K562 (cell line): ENCODE results near the gene PDIA4. TPM values are rescaled to one million over a fixed set of nuclear protein-coding genes. Genes with fewer than 3 reads are reported as not detected.

Source experiments
- ATAC-seq: fragments of 200-7000 bp; cut with Tn5 transposase; 3 replicates; pipeline ENCODE4 v1.9.1; 2020; ENCODE audit warnings: moderate library complexity
- BruUV-seq: library from RNA; stranded (reverse); fragments of 400-500 nt; replicated peaks from 2 replicates; lab custom pipeline; 2021; lab: Mats Ljungman, UMichigan
- CTCF ChIA-PET: fragments of 300-600 bp; formaldehyde crosslinking; extraction: SDS; loops from one replicate; lab custom pipeline; 2021; ENCODE audit warnings: low intra/inter-chr PET ratio; lab: Yijun Ruan, JAX
- POLR2A ChIA-PET: fragments of 300-600, 350-650 bp; sonication (Branson Sonifier 250); formaldehyde crosslinking; extraction: SDS; loops from one replicate; lab custom pipeline; 2021; ENCODE audit warnings: antibody characterized with exemption, inconsistent platforms; lab: Yijun Ruan, JAX
- DNase-seq, 4 experiments: peaks; one replicate each; pipeline versions ENCODE4 v3.0.0 to v3.0.0-alpha.2; 2011 to 2018; ENCODE audit warnings: low spot score in 3 of 4, mixed read lengths in 3 of 4; ENCODE audit errors: extremely low read depth in 1 of 4
- FAIRE-seq: peaks from 2 replicates; lab custom pipeline; 2011; peaks lifted over from hg19 to GRCh38; lab: Jason Lieb, UNC
- H2AFZ ChIP-seq: 2 replicates; pipeline ENCODE4 v1.6.0; 2011; ENCODE audit warnings: low read depth, low read length, control low read depth, inconsistent platforms
- H3K27ac ChIP-seq: fragments of 200-600 bp; 3 replicates; pipeline ENCODE4 v1.8.0; 2011; ENCODE audit warnings: low read depth, mild to moderate bottlenecking, control low read depth, inconsistent platforms, low read length, moderate library complexity, mixed read lengths; ENCODE audit errors: extremely low read depth
- H3K27me3 ChIP-seq, 2 experiments: fragments of 300-600 bp in 1 of 2; 2 replicates in 1 of 2; 3 replicates in 1 of 2; pipeline versions ENCODE4 v1.6.0 to v1.8.0; 2011; ENCODE audit warnings: inconsistent platforms in 2 of 2, low read length in 2 of 2, mild to moderate bottlenecking in 1 of 2, mixed read lengths in 1 of 2, moderate library complexity in 1 of 2; ENCODE audit not compliant: control insufficient read depth in 2 of 2, insufficient read depth in 2 of 2
- H3K36me3 ChIP-seq: fragments of 300-600 bp; 3 replicates; pipeline ENCODE4 v1.8.0; 2011; ENCODE audit warnings: mild to moderate bottlenecking, low read length, inconsistent platforms; ENCODE audit not compliant: control insufficient read depth, insufficient read depth
- H3K4me1 ChIP-seq, 2 experiments: fragments of 200-600 bp in 1 of 2; replicated peaks in 1 of 2; 2 replicates in 1 of 2; 3 replicates in 1 of 2; pipeline versions ENCODE4 v1.5.1 to v1.8.0; 2011; ENCODE audit warnings: inconsistent platforms in 2 of 2, low read length in 2 of 2, mild to moderate bottlenecking in 1 of 2, mixed read lengths in 1 of 2, moderate library complexity in 1 of 2; ENCODE audit not compliant: control insufficient read depth in 2 of 2, insufficient read depth in 2 of 2
- H3K4me2 ChIP-seq: 2 replicates; pipeline ENCODE4 v1.6.1; 2011; ENCODE audit warnings: low read length, control low read depth, inconsistent platforms, mixed read lengths; ENCODE audit not compliant: insufficient read depth
- H3K4me3 ChIP-seq: fragments of 200-600 bp; sonication (generic), shearing (Covaris generic); 2 replicates; pipeline ENCODE4 v1.5.1; 2016; ENCODE audit warnings: control low read depth, inconsistent platforms
- H3K79me2 ChIP-seq: fragments of 200-600 bp; 3 replicates; pipeline ENCODE4 v1.8.0; 2011; ENCODE audit warnings: low read length, inconsistent platforms; ENCODE audit not compliant: control insufficient read depth, insufficient read depth
- H3K9ac ChIP-seq, 2 experiments: 2 replicates each; pipeline versions ENCODE4 v1.6.0 to v1.6.1; 2011; ENCODE audit warnings: low read depth in 2 of 2, low read length in 2 of 2, control low read depth in 1 of 2, inconsistent platforms in 1 of 2, mild to moderate bottlenecking in 1 of 2, mixed read lengths in 1 of 2; ENCODE audit not compliant: insufficient read depth in 1 of 2
- H3K9me1 ChIP-seq: one replicate; pipeline ENCODE4 v1.6.0; 2011; ENCODE audit warnings: inconsistent platforms, mild to moderate bottlenecking, low read length, moderate library complexity; ENCODE audit not compliant: control insufficient read depth, insufficient read depth
- H3K9me3 ChIP-seq: replicated peaks from 2 replicates; pipeline ENCODE4 v1.5.1; 2011; ENCODE audit warnings: low read depth, low read length, inconsistent platforms; ENCODE audit not compliant: control insufficient read depth, insufficient read depth
- H4K20me1 ChIP-seq: replicated peaks from 2 replicates; pipeline ENCODE4 v1.6.1; 2011; ENCODE audit warnings: low read length, inconsistent platforms, mixed read lengths; ENCODE audit not compliant: control insufficient read depth, insufficient read depth
- ATF1 ChIP-seq, 2 experiments: fragments of 450-650 bp in 1 of 2; IDR thresholded peaks; 2 replicates each; pipeline ENCODE4 v1.6.1; 2016; ENCODE audit warnings: missing compliant biosample characterization in 1 of 2, missing genetic modification characterization in 1 of 2
- CTBP1 ChIP-seq: fragments of 450-650 bp; IDR thresholded peaks from 2 replicates; pipeline ENCODE4 v1.6.1; 2016; ENCODE audit warnings: borderline replicate concordance
- DDX20 ChIP-seq: fragments of 450-650 bp; IDR thresholded peaks from 2 replicates; pipeline ENCODE4 v1.6.1; 2016; ENCODE audit warnings: missing genetic modification characterization, low read depth, mild to moderate bottlenecking, missing compliant biosample characterization, moderate library complexity
- FOXP1 ChIP-seq: sonication (generic); formaldehyde crosslinking; IDR thresholded peaks from 2 replicates; pipeline ENCODE4 v1.8.0; 2022; ENCODE audit warnings: mild to moderate bottlenecking, missing genetic modification reagents
- ILK ChIP-seq: fragments of 450-650 bp; IDR thresholded peaks from 2 replicates; pipeline ENCODE4 v1.6.1; 2016; ENCODE audit warnings: missing genetic modification characterization, low read depth, mild to moderate bottlenecking, missing compliant biosample characterization, moderate library complexity, borderline replicate concordance
- RFX1 ChIP-seq: fragments of 450-650 bp; IDR thresholded peaks from 2 replicates; pipeline ENCODE4 v1.6.1; 2016; ENCODE audit warnings: mild to moderate bottlenecking, moderate library complexity
- RFX7 ChIP-seq: fragments of 250-450 bp; sonication (Bioruptor Pico); IDR thresholded peaks from 2 replicates; pipeline ENCODE4 v1.5.1; 2021; ENCODE audit warnings: mild to moderate bottlenecking
- SREBF2 ChIP-seq: sonication (generic); formaldehyde crosslinking; IDR thresholded peaks from 2 replicates; pipeline ENCODE4 v1.4.0; 2020; ENCODE audit warnings: mild to moderate bottlenecking, missing genetic modification reagents
- TARDBP ChIP-seq: fragments of 450-650 bp; IDR thresholded peaks from 2 replicates; pipeline ENCODE4 v1.6.1; 2016
- TEAD4 ChIP-seq, 2 experiments: sonication (generic) in 1 of 2; formaldehyde crosslinking in 1 of 2; IDR thresholded peaks; 2 replicates each; pipeline versions ENCODE4 v1.6.1 to v1.8.0; 2012 to 2022; ENCODE audit warnings: borderline replicate concordance in 1 of 2, inconsistent platforms in 1 of 2, low read length in 1 of 2, mild to moderate bottlenecking in 1 of 2, missing genetic modification reagents in 1 of 2
- YY1 ChIP-seq, 3 experiments: IDR thresholded peaks; 2 replicates each; pipeline ENCODE4 v1.6.1; 2011; ENCODE audit warnings: low read length in 2 of 3, mild to moderate bottlenecking in 2 of 3, moderate library complexity in 2 of 3, borderline replicate concordance in 1 of 3, control low read depth in 1 of 3, low read depth in 1 of 3; ENCODE audit not compliant: insufficient read depth in 3 of 3, insufficient replicate concordance in 2 of 3, control insufficient read depth in 1 of 3, insufficient read length in 1 of 3; ENCODE audit errors: extremely low read depth in 1 of 3
- WGBS: fragments of 100-300 bp; shearing (Covaris generic); methylation state at CpG from one replicate; pipeline ENCODE4 v1.1.6; 2016; ENCODE audit warnings: low coverage, mixed read lengths; ENCODE audit not compliant: insufficient coverage; ENCODE audit errors: missing lambda C conversion rate; 5-methylcytosine and 5-hydroxymethylcytosine counted together
- in situ Hi-C: fragments of 300-500 bp; cut with MboI; formaldehyde crosslinking; loops from 4 replicates; pipeline ENCODE4 v1.15.0; 2018; ENCODE audit warnings: inconsistent platforms, mixed read lengths
- intact Hi-C: fragments of 100-400 bp; cut with micrococcal nuclease; formaldehyde crosslinking; loops from 2 replicates; pipeline ENCODE4 v1.14.2; 2022
- polyA plus RNA-seq, 8 experiments: library from polyadenylated mRNA; depleted of rRNA in 4 of 8; stranded (reverse) in 5 of 8; unstranded in 3 of 8; fragments of >200 nt; fragmentation: Nextera tagmentation in 2 of 8; fragmentation: Illumina TruSeq in 1 of 8; extraction: Ambion mirVana in 2 of 8; extraction: Trizol in 1 of 8; gene quantifications; 2 replicates each; pipeline versions ENCODE4 v1.2.1 to v1.2.3, GENCODE V29; 2011 to 2014; ENCODE audit warnings: inconsistent platforms in 1 of 8, missing spikeins in 1 of 8
- total RNA-seq, 7 experiments: library from RNA; depleted of rRNA in 6 of 7; stranded (reverse); fragments of >200 nt in 6 of 7; fragmentation: Illumina TruSeq in 2 of 7; extraction: Trizol in 2 of 7; gene quantifications; 2 replicates each; pipeline versions ENCODE4 v1.2.1 to v1.2.3, GENCODE V29; 2011 to 2021; ENCODE audit warnings: low replicate concordance in 1 of 7
- TF ChIP-seq, protein P1 (sequence below), 2 experiments: fragments of 450-650 bp in 1 of 2; sonication (generic) in 1 of 2; formaldehyde crosslinking; conservative IDR thresholded peaks; 2 replicates each; pipeline versions ENCODE4 v1.4.0 to v1.8.1; 2020 to 2022; ENCODE audit warnings: mild to moderate bottlenecking in 1 of 2, missing genetic modification reagents in 1 of 2
- TF ChIP-seq, protein P2 (sequence below), 2 experiments: fragments of 150-350 bp in 1 of 2; IDR thresholded peaks; 2 replicates each; pipeline ENCODE4 v1.6.1; 2012 to 2016; ENCODE audit warnings: low read depth in 2 of 2, low read length in 2 of 2, mild to moderate bottlenecking in 1 of 2, moderate library complexity in 1 of 2

The PDIA4 gene
- total and polyA plus RNA-seq, 9 of the 15 experiments (the other 6 are each of a cell fraction or from before 2014, with no cell fraction given), result 9.1 to 175 (median 146) TPM

DNA sequence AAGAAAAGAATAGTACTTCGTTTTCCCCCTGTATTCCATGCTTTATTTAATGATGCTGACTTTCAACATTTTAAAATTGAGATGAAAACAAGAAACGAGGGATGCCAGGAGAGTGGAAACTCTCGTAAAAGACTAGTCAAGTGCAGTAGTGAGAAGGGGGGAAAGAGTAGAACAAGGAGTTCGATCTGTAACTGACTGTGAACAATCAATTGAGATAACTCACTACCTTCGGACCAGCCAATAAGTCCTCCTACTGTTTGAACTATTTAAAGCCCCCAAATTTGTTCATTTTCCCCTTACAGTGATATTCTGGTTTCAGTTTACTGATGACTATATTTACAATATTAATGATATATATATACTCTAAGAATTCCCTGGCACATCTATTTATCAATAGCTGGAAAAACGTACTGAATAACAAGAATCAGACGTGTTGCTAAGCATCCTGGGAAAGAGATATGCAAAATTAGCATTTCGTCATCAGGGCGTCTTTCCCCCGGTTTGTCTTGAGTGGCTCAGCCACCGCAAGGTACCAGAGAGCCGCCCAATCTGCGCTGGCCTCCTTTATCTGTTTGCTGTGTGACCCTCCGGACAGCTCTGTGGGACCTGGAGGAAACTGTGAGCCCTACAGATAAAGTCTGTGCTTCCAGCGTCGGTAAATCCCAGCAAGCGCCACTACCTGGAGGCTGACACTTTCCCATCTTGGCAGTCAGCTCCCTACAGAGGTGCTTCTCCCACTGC, 41.1 kb downstream of the PDIA4 start:
- Histone ChIP-seq H3K27ac (peak overlapping the region; percentile 75), H3K27me3 (no peaks in the 10 kb centered on the region), H3K9me1 (no peaks in the 10 kb centered on the region), H2AFZ (peak overlapping the region; percentile 96), H4K20me1 (no peaks in the 10 kb centered on the region), H3K4me1 (peaks cover 10 to 27% of the 10 kb centered on the region in 2 experiments; a peak in 4 of 5 replicates), H3K79me2 (no peaks in the 10 kb centered on the region), H3K9ac (peak overlapping the region; percentile 71 to 77; a peak in 3 of 4 replicates), H3K9me3 (no peaks in the 10 kb centered on the region), H3K4me3 (peak overlapping the region; percentile 53), H3K36me3 (no peaks in the 10 kb centered on the region), H3K4me2 (peak overlapping the region; percentile 97)
- in situ Hi-C loops, result no loop called here
- CTCF ChIA-PET, result no interaction called here
- DNase-seq, result peak; percentile 97 to 98 (median 98)
- WGBS, result 0% methylated on average over 17 of the region's 17 CpGs
- POLR2A ChIA-PET, result interaction anchor here (0.6 to 2.9 kb wide), 8 partner anchors 13 to 202 kb away, joined by 3 to 13 read pairs (median 4); partner anchors contain the start of gene PDIA4
- peak; percentile 88 for ATAC-seq
- TSS peak; percentile 97 for BruUV-seq
- intact Hi-C loops, result loop anchor here (2.0 to 5.0 kb wide), 4 partner anchors 44 to 160 kb away; partner anchors contain the start of genes ZNF398 and ZNF786
- peak; percentile 94 for FAIRE-seq
- TF ChIP-seq ILK (tag) (no peak), TEAD4 (IDR thresholded peaks at IDR 0.05; ENCODE audit: low read length) (peak; percentile 92), TEAD4 (CRISPR knock-in tag; IDR thresholded peaks at IDR 0.05; ENCODE audit: borderline replicate concordance) (no peak), TARDBP (peak; percentile 48; the same call in 1 of the 2 replicates), SREBF2 (CRISPR knock-in tag) (no peak), RFX7 (CRISPR knock-in tag) (no peak), ATF1 (CRISPR knock-in tag; IDR thresholded peaks at IDR 0.05) (no peak), ATF1 (tag; IDR thresholded peaks at IDR 0.05) (peak; percentile 99), YY1 (IDR thresholded peaks at IDR 0.05; ENCODE audit: borderline replicate concordance in 1 of 3, control insufficient read depth in 1 of 3, extremely low read depth in 1 of 3, insufficient read depth in 3 of 3, insufficient read length in 1 of 3, insufficient replicate concordance in 2 of 3, low read depth in 1 of 3, low read length in 2 of 3) (peak in 1 of 3 experiments; percentile 5), FOXP1 (no peak), CTBP1 (peak; percentile 85), DDX20 (tag) (no peak), RFX1 (peak; percentile 72)
- TF ChIP-seq, protein P1, sequence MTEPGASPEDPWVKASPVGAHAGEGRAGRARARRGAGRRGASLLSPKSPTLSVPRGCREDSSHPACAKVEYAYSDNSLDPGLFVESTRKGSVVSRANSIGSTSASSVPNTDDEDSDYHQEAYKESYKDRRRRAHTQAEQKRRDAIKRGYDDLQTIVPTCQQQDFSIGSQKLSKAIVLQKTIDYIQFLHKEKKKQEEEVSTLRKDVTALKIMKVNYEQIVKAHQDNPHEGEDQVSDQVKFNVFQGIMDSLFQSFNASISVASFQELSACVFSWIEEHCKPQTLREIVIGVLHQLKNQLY (CRISPR knock-in tag; conservative IDR thresholded peaks at IDR 0.05), result 0 out of 4 replicates have a peak, but pooled peaks of 1 of the 2 experiments have one; percentile 88
- TF ChIP-seq, protein P2, sequence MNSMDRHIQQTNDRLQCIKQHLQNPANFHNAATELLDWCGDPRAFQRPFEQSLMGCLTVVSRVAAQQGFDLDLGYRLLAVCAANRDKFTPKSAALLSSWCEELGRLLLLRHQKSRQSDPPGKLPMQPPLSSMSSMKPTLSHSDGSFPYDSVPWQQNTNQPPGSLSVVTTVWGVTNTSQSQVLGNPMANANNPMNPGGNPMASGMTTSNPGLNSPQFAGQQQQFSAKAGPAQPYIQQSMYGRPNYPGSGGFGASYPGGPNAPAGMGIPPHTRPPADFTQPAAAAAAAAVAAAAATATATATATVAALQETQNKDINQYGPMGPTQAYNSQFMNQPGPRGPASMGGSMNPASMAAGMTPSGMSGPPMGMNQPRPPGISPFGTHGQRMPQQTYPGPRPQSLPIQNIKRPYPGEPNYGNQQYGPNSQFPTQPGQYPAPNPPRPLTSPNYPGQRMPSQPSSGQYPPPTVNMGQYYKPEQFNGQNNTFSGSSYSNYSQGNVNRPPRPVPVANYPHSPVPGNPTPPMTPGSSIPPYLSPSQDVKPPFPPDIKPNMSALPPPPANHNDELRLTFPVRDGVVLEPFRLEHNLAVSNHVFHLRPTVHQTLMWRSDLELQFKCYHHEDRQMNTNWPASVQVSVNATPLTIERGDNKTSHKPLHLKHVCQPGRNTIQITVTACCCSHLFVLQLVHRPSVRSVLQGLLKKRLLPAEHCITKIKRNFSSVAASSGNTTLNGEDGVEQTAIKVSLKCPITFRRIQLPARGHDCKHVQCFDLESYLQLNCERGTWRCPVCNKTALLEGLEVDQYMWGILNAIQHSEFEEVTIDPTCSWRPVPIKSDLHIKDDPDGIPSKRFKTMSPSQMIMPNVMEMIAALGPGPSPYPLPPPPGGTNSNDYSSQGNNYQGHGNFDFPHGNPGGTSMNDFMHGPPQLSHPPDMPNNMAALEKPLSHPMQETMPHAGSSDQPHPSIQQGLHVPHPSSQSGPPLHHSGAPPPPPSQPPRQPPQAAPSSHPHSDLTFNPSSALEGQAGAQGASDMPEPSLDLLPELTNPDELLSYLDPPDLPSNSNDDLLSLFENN (IDR thresholded peaks at IDR 0.05; ENCODE audit: low read depth in 2 of 2, low read length in 2 of 2), result no peak; a peak in 1 of 4 replicates
